ENCODE data around the gene RNASEH2B. TPM values are rescaled to one million over a fixed set of nuclear protein-coding genes. Genes with fewer than 3 reads are reported as not detected.

The RNASEH2B gene
- total and polyA plus RNA-seq, 2 of the 8 experiments (the other 6 are each of a cell fraction or from before 2014, with no cell fraction given), result 19.3 to 43.9 TPM

- no peak for TF ChIP-seq CHD7 (IDR thresholded peaks at IDR 0.05; ENCODE audit: insufficient replicate concordance, low read length)
- no peak for TF ChIP-seq CHD1 (IDR thresholded peaks at IDR 0.05; ENCODE audit: low read depth, low read length)
- TF ChIP-seq RXRA (IDR thresholded peaks at IDR 0.05; ENCODE audit: insufficient read depth, low read depth, low read length), result no peak
- no peak for TF ChIP-seq SIX5 (IDR thresholded peaks at IDR 0.05; ENCODE audit: low read depth, low read length)
- no peak for TF ChIP-seq MAX (IDR thresholded peaks at IDR 0.05)
- no peak for TF ChIP-seq SP1 (IDR thresholded peaks at IDR 0.05; ENCODE audit: low read depth, low read length)
- no peak for TF ChIP-seq CEBPB (IDR thresholded peaks at IDR 0.05; ENCODE audit: low read depth, low read length)
- no peak for TF ChIP-seq JUN (IDR thresholded peaks at IDR 0.05; ENCODE audit: low read depth, low read length)
- no peak for TF ChIP-seq KDM4A (IDR thresholded peaks at IDR 0.05; ENCODE audit: low read depth, low read length, severe bottlenecking)
- no peak for TF ChIP-seq TEAD4 (IDR thresholded peaks at IDR 0.05; ENCODE audit: low read depth, low read length)
- no peak for TF ChIP-seq RFX5 (IDR thresholded peaks at IDR 0.05; ENCODE audit: borderline replicate concordance, low read depth, low read length)
Measured at GRCh38 chr13:50908371-50908770, 1.2 kb upstream of the RNASEH2B start (continued).

All from H1 (cell line).